Activated CD8-positive, alpha-beta memory T cell treated with anti-CD3 and anti-CD28 coated beads, Interleukin-2, amount 10 ng/mL, durations not matched to agents 7 days and 5 days (primary cell): ENCODE data around the gene DOCK10. TPM values are rescaled to one million over a fixed set of nuclear protein-coding genes. Genes with fewer than 3 reads are reported as not detected.

Source experiments
- ATAC-seq: fragments of 150-1000 bp; cut with Tn5 transposase; one replicate; pipeline ENCODE4 v1.10.0; 2021; ENCODE audit warnings: moderate library complexity
- CTCF ChIA-PET: fragments of 350-600 bp; sonication (Branson Sonifier 250); formaldehyde crosslinking; loops from one replicate; lab custom pipeline; 2021; ENCODE audit warnings: antibody characterized with exemption; lab: Charles Lee
- DNase-seq: peaks from one replicate; pipeline ENCODE4 v3.0.0-alpha.2; 2020
- H3K27ac Mint-ChIP-seq: one replicate; pipeline ENCODE4 v1.8.0; 2021; ENCODE audit warnings: mild to moderate bottlenecking, mixed read lengths
- H3K27me3 Mint-ChIP-seq: one replicate; pipeline ENCODE4 v1.8.0; 2021; ENCODE audit warnings: mixed read lengths
- H3K36me3 Mint-ChIP-seq: one replicate; pipeline ENCODE4 v1.8.0; 2021; ENCODE audit warnings: mild to moderate bottlenecking, mixed read lengths
- H3K4me1 Mint-ChIP-seq: one replicate; pipeline ENCODE4 v1.8.0; 2021; ENCODE audit warnings: mixed read lengths
- H3K4me3 Mint-ChIP-seq: one replicate; pipeline ENCODE4 v1.8.0; 2021; ENCODE audit warnings: mild to moderate bottlenecking, moderate library complexity, mixed read lengths
- H3K9me3 Mint-ChIP-seq: one replicate; pipeline ENCODE4 v1.8.0; 2022; ENCODE audit warnings: low read depth, mixed read lengths
- total RNA-seq, 2 experiments: library from RNA; stranded (reverse); gene quantifications; one replicate each; pipeline ENCODE4 v1.2.3, GENCODE V29; 2021

The DOCK10 gene
- total RNA-seq, 2 experiments from 2014 or later, result 251 to 271 TPM

GRCh38 chr2:224883172-224883516 lies 159.1 kb downstream of the DOCK10 start:
- H3K27ac Mint-ChIP-seq, result no peak overlapping the region
- CTCF ChIA-PET, result no interaction called here
- ATAC-seq, result no peak
- no peak for DNase-seq
- no peaks in the 10 kb centered on the region for H3K9me3 Mint-ChIP-seq
- H3K27me3 Mint-ChIP-seq, result no peaks in the 10 kb centered on the region
- H3K4me1 Mint-ChIP-seq, result peaks cover 56% of the 10 kb centered on the region
- no peak overlapping the region for H3K4me3 Mint-ChIP-seq
- H3K36me3 Mint-ChIP-seq, result peaks cover 79% of the 10 kb centered on the region

- H3K27ac Mint-ChIP-seq, result peak overlapping the region; percentile 11
- H3K27me3 Mint-ChIP-seq, result no peaks in the 10 kb centered on the region
- ATAC-seq, result no peak
- H3K4me1 Mint-ChIP-seq, result peaks cover 50% of the 10 kb centered on the region
- H3K9me3 Mint-ChIP-seq, result no peaks in the 10 kb centered on the region
- H3K36me3 Mint-ChIP-seq, result peaks cover 79% of the 10 kb centered on the region
- DNase-seq, result no peak
- CTCF ChIA-PET, result no interaction called here
- H3K4me3 Mint-ChIP-seq, result no peak overlapping the region
These were observed 159.7 kb downstream of the DOCK10 start for GRCh38 chr2:224882291-224883171.

GRCh38 chr2:224881846-224882245 lies 160.4 kb downstream of the DOCK10 start:
- Mint-ChIP-seq H3K27ac (peak overlapping the region; percentile 43), H3K36me3 (peaks cover 80% of the 10 kb centered on the region), H3K27me3 (no peaks in the 10 kb centered on the region), H3K9me3 (no peaks in the 10 kb centered on the region), H3K4me1 (peaks cover 47% of the 10 kb centered on the region), H3K4me3 (no peak overlapping the region)
- ATAC-seq (no peak), DNase-seq (no peak)
- CTCF ChIA-PET, result interaction anchor here (1.1 kb wide), 1 partner anchor 121 kb away, joined by 4 read pairs; no protein-coding TSS in a partner anchor

- Mint-ChIP-seq H3K9me3 (peaks cover 1% of the 10 kb centered on the region), H3K27me3 (no peaks in the 10 kb centered on the region), H3K4me1 (peaks cover 13% of the 10 kb centered on the region), H3K27ac (no peak overlapping the region), H3K4me3 (no peak overlapping the region), H3K36me3 (peaks cover 84% of the 10 kb centered on the region)
- ATAC-seq, result no peak
- no peak for DNase-seq
- CTCF ChIA-PET, result interaction anchor here (1.0 kb wide), 1 partner anchor 125 kb away, joined by 3 read pairs; no protein-coding TSS in a partner anchor
These were observed 165.7 kb downstream of the DOCK10 start for GRCh38 chr2:224876522-224876921.

- Mint-ChIP-seq H3K36me3 (peaks cover 84% of the 10 kb centered on the region), H3K27ac (peak overlapping the region; percentile 13), H3K27me3 (no peaks in the 10 kb centered on the region), H3K9me3 (peaks cover 7% of the 10 kb centered on the region), H3K4me1 (peaks cover 6% of the 10 kb centered on the region), H3K4me3 (no peak overlapping the region)
- DNase-seq, result no peak
- CTCF ChIA-PET, result interaction anchor here (0.7 to 1.0 kb wide), 2 partner anchors 84 to 126 kb away, joined by 3 to 4 read pairs; no protein-coding TSS in a partner anchor
- no peak for ATAC-seq
These were observed 166.4 kb downstream of the DOCK10 start for GRCh38 chr2:224875841-224876240.

GRCh38 chr2:224875153-224875552 lies 167.1 kb downstream of the DOCK10 start:
- no peak for DNase-seq
- Mint-ChIP-seq H3K27me3 (no peaks in the 10 kb centered on the region), H3K27ac (no peak overlapping the region), H3K4me1 (peaks cover 6% of the 10 kb centered on the region), H3K36me3 (peaks cover 84% of the 10 kb centered on the region), H3K9me3 (peaks cover 7% of the 10 kb centered on the region), H3K4me3 (no peak overlapping the region)
- ATAC-seq, result no peak
- CTCF ChIA-PET, result interaction anchor here (0.7 kb wide), 1 partner anchor 84 kb away, joined by 4 read pairs; no protein-coding TSS in a partner anchor

- no peaks in the 10 kb centered on the region for H3K27me3 Mint-ChIP-seq
- H3K27ac Mint-ChIP-seq, result no peak overlapping the region
These were observed 170.5 kb downstream of the DOCK10 start for GRCh38 chr2:224871813-224872212.

GRCh38 chr2:224870341-224870740 lies 171.9 kb downstream of the DOCK10 start:
- Mint-ChIP-seq H3K27me3 (no peaks in the 10 kb centered on the region), H3K36me3 (peaks cover 89% of the 10 kb centered on the region), H3K9me3 (peaks cover 7% of the 10 kb centered on the region), H3K4me1 (no peaks in the 10 kb centered on the region), H3K4me3 (no peak overlapping the region), H3K27ac (peak overlapping the region; percentile 1)
- ATAC-seq (no peak), DNase-seq (no peak)
- CTCF ChIA-PET, result no interaction called here

More at GRCh38 chr2:224871813-224872212, 170.5 kb downstream of the DOCK10 start:
- Mint-ChIP-seq H3K36me3 (peaks cover 87% of the 10 kb centered on the region), H3K9me3 (peaks cover 7% of the 10 kb centered on the region), H3K4me3 (no peak overlapping the region), H3K4me1 (peaks cover 3% of the 10 kb centered on the region)
- CTCF ChIA-PET, result interaction anchor here (1.4 kb wide), 1 partner anchor 167 kb away, joined by 3 read pairs; no protein-coding TSS in a partner anchor
- DNase-seq, result no peak
- no peak for ATAC-seq

GRCh38 chr2:224869601-224870233 lies 172.6 kb downstream of the DOCK10 start:
- Mint-ChIP-seq H3K4me1 (no peaks in the 10 kb centered on the region), H3K4me3 (no peak overlapping the region), H3K27me3 (no peaks in the 10 kb centered on the region), H3K36me3 (peaks cover 90% of the 10 kb centered on the region), H3K27ac (no peak overlapping the region), H3K9me3 (peaks cover 7% of the 10 kb centered on the region)
- no peak for DNase-seq
- ATAC-seq, result no peak
- CTCF ChIA-PET, result interaction anchor here (0.6 kb wide), 1 partner anchor 718 kb away, joined by 3 read pairs; no protein-coding TSS in a partner anchor

GRCh38 chr2:224865016-224865415 lies 177.3 kb downstream of the DOCK10 start:
- DNase-seq (no peak), ATAC-seq (no peak)
- H3K9me3 Mint-ChIP-seq, result no peaks in the 10 kb centered on the region
- H3K36me3 Mint-ChIP-seq, result peaks cover 67% of the 10 kb centered on the region
- CTCF ChIA-PET, result no interaction called here
- H3K4me1 Mint-ChIP-seq, result no peaks in the 10 kb centered on the region
- no peaks in the 10 kb centered on the region for H3K27me3 Mint-ChIP-seq
- no peak overlapping the region for H3K27ac Mint-ChIP-seq
- no peak overlapping the region for H3K4me3 Mint-ChIP-seq

- Mint-ChIP-seq H3K9me3 (no peaks in the 10 kb centered on the region), H3K4me3 (no peak overlapping the region), H3K27ac (peak overlapping the region; percentile 50), H3K27me3 (no peaks in the 10 kb centered on the region), H3K4me1 (no peaks in the 10 kb centered on the region), H3K36me3 (peaks cover 65% of the 10 kb centered on the region)
- DNase-seq (no peak), ATAC-seq (no peak)
- CTCF ChIA-PET, result no interaction called here
These were observed 181.0 kb downstream of the DOCK10 start for GRCh38 chr2:224861266-224861665.

- no peaks in the 10 kb centered on the region for H3K27me3 Mint-ChIP-seq
- H3K9me3 Mint-ChIP-seq, result no peaks in the 10 kb centered on the region
- no peak overlapping the region for H3K4me3 Mint-ChIP-seq
- CTCF ChIA-PET, result no interaction called here
- ATAC-seq, result no peak
- H3K27ac Mint-ChIP-seq, result peak overlapping the region; percentile 48
- peaks cover 65% of the 10 kb centered on the region for H3K36me3 Mint-ChIP-seq
- no peak for DNase-seq
- no peaks in the 10 kb centered on the region for H3K4me1 Mint-ChIP-seq
These were observed 181.5 kb downstream of the DOCK10 start for GRCh38 chr2:224860786-224861185.

GRCh38 chr2:224851811-224852210 lies 190.5 kb downstream of the DOCK10 start:
- H3K9me3 Mint-ChIP-seq, result no peaks in the 10 kb centered on the region
- no peaks in the 10 kb centered on the region for H3K27me3 Mint-ChIP-seq
- DNase-seq (no peak), ATAC-seq (no peak)
- CTCF ChIA-PET, result no interaction called here
- peaks cover 78% of the 10 kb centered on the region for H3K36me3 Mint-ChIP-seq
- H3K4me1 Mint-ChIP-seq, result no peaks in the 10 kb centered on the region
- H3K27ac Mint-ChIP-seq, result no peak overlapping the region
- no peak overlapping the region for H3K4me3 Mint-ChIP-seq
